Thyroid gland (tissue), 4 donors: ENCODE measurements around the gene AHRR.

Source experiments
- POLR2A ChIP-seq, 2 donors: fragments of 450-650 bp; IDR thresholded peaks; one replicate each; pipeline ENCODE4 v1.6.1; 2017; ENCODE audit warnings: antibody characterized with exemption in 2 of 2, mild to moderate bottlenecking in 2 of 2, moderate library complexity in 1 of 2
- TF ChIP-seq, protein P1 (sequence below), 6 experiments: fragments of 200-600 bp in 3 of 6; fragments of 450-650 bp in 3 of 6; sonication (generic) in 3 of 6; IDR thresholded peaks; one replicate each; pipeline ENCODE4 v1.5.1; 2016 to 2019; ENCODE audit warnings: antibody characterized with exemption in 6 of 6, mild to moderate bottlenecking in 2 of 6, inconsistent platforms in 1 of 6, moderate library complexity in 1 of 6

DNA sequence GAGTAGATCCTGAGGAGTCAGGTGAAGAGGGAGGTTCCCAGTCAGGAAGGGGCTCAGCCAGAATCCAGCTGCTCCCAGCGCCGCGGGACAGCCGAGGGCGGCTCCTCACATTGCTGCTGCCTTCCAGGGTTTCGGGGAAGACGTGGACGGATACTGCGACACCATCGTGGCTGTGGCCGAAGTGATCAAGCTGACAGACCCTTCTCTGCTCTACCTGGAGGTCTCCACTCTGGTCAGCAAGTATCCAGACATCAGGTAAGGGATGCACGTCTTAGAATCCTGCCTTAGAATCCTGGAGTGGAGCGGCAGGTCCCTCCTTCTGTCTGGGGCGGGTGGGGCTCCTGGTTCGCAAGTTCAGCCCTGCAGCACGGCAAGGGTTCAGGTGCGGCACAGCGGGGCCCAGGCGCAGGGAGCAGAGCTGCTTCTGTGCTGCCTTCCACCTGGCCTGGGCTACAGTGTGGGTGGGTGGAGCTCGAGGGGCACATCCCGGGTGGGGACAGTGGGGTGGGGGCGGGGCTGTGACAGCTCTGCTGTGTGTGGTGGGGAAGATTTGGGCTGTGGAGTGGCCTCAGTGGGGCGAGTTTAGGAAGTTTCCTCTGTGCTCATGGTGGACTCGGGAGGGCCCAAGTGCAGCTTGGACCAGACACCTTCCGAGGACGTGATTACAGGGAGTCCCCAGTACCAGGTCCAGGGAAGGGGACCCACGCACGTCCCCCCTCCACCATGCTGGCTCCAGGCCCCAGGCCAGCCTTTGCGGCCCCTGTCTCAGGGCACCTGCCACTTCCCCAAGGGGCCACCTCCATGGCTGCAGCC is 144.3 kb downstream of the AHRR start:
- TF ChIP-seq, protein P1, sequence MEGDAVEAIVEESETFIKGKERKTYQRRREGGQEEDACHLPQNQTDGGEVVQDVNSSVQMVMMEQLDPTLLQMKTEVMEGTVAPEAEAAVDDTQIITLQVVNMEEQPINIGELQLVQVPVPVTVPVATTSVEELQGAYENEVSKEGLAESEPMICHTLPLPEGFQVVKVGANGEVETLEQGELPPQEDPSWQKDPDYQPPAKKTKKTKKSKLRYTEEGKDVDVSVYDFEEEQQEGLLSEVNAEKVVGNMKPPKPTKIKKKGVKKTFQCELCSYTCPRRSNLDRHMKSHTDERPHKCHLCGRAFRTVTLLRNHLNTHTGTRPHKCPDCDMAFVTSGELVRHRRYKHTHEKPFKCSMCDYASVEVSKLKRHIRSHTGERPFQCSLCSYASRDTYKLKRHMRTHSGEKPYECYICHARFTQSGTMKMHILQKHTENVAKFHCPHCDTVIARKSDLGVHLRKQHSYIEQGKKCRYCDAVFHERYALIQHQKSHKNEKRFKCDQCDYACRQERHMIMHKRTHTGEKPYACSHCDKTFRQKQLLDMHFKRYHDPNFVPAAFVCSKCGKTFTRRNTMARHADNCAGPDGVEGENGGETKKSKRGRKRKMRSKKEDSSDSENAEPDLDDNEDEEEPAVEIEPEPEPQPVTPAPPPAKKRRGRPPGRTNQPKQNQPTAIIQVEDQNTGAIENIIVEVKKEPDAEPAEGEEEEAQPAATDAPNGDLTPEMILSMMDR (IDR thresholded peaks at IDR 0.05), result no peak
- TF ChIP-seq POLR2A (IDR thresholded peaks at IDR 0.05), result no peak
